GM20000 (cell line): ENCODE results near the gene AOPEP.

Experiments
- DNase-seq: peaks from one replicate; pipeline ENCODE4 v3.0.0; 2012; ENCODE audit warnings: low spot score
- CTCF ChIP-seq: IDR thresholded peaks from 2 replicates; pipeline ENCODE4 v1.5.1; 2012; ENCODE audit warnings: mild to moderate bottlenecking, control low read depth; ENCODE audit errors: extremely low read depth, missing control alignments

Gene AOPEP

GRCh38 chr9:94859226-94859625 lies 132.7 kb downstream of the AOPEP start:
- no peak for DNase-seq
- TF ChIP-seq CTCF, result no peak

- no peak for DNase-seq
- no peak for TF ChIP-seq CTCF
Observed at GRCh38 chr9:94859891-94860290, 133.4 kb downstream of the AOPEP start.

- no peak for TF ChIP-seq CTCF
- peak; percentile 79 for DNase-seq
Observed at GRCh38 chr9:94860678-94861588, 134.4 kb downstream of the AOPEP start.

GRCh38 chr9:94861589-94862272 lies 135.2 kb downstream of the AOPEP start:
- DNase-seq, result no peak
- no peak for TF ChIP-seq CTCF

- TF ChIP-seq CTCF, result no peak
- no peak for DNase-seq
Observed at GRCh38 chr9:94864196-94864595, 137.7 kb downstream of the AOPEP start.

- TF ChIP-seq CTCF, result no peak
- DNase-seq, result no peak
Observed at GRCh38 chr9:94864862-94865509, 138.5 kb downstream of the AOPEP start.
